ENCODE measurements around the gene DPYD.

DNA sequence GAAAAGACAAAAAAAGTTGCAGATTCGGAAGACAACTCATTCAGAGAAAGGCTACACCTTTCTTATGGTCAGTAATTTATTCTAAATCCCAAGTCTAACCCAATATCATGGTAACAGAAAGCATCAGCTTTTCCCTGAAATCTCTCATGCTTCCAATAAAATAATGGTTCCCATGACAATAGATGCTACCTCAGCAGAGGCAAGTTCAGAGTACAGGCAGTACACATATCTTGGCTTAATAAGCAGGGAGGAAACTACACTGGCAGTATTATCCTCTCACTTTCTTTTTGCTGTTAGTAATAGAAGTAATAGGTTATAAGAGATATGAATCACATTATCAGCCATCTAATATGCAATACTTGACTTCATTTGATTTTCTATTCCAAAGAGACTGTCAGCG is 137.1 kb downstream of the DPYD start:
- TF ChIP-seq, protein P1, sequence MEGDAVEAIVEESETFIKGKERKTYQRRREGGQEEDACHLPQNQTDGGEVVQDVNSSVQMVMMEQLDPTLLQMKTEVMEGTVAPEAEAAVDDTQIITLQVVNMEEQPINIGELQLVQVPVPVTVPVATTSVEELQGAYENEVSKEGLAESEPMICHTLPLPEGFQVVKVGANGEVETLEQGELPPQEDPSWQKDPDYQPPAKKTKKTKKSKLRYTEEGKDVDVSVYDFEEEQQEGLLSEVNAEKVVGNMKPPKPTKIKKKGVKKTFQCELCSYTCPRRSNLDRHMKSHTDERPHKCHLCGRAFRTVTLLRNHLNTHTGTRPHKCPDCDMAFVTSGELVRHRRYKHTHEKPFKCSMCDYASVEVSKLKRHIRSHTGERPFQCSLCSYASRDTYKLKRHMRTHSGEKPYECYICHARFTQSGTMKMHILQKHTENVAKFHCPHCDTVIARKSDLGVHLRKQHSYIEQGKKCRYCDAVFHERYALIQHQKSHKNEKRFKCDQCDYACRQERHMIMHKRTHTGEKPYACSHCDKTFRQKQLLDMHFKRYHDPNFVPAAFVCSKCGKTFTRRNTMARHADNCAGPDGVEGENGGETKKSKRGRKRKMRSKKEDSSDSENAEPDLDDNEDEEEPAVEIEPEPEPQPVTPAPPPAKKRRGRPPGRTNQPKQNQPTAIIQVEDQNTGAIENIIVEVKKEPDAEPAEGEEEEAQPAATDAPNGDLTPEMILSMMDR (IDR thresholded peaks at IDR 0.05; ENCODE audit: low read length) = no peak
- no peak for TF ChIP-seq EZH2 (IDR thresholded peaks at IDR 0.05; ENCODE audit: borderline replicate concordance, low read length)

Data from OCI-LY1 (cell line).